ENCODE results near the gene OR10J5.
"Not testable (repeated sequence)": the region's sequence is repeated elsewhere in the genome, so short reads cannot be mapped to it uniquely, and the experiment has no call there.

OR10J5 gene, protein sequence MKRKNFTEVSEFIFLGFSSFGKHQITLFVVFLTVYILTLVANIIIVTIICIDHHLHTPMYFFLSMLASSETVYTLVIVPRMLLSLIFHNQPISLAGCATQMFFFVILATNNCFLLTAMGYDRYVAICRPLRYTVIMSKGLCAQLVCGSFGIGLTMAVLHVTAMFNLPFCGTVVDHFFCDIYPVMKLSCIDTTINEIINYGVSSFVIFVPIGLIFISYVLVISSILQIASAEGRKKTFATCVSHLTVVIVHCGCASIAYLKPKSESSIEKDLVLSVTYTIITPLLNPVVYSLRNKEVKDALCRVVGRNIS

DNA sequence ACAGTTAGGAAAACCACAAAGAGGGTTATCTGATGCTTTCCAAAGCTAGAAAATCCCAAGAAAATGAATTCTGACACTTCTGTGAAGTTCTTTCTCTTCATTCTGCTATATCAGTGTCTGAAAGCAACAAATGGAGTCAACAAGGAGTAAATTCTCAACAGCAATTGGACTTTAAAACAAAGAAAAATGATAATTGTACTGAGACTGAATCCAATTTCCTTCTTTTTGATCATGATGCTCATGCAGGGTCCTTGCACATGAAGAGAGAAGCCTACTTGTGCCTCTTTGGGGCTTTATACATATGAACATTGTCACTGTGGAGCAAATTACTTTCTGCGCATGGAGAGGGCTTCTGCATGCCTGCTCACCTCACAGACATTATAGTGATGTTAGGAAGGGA, at the start of gene OR10J5:
OR10J5 (minus strand) TSS at position 101 of the 400 bp plus-strand sequence; CDS start at position 101, 0 bp downstream.
- DNase-seq: no peak

- no peak for DNase-seq
Observed at GRCh38 chr1:159584536-159584935, 48.7 kb upstream of the OR10J5 start.

DNA sequence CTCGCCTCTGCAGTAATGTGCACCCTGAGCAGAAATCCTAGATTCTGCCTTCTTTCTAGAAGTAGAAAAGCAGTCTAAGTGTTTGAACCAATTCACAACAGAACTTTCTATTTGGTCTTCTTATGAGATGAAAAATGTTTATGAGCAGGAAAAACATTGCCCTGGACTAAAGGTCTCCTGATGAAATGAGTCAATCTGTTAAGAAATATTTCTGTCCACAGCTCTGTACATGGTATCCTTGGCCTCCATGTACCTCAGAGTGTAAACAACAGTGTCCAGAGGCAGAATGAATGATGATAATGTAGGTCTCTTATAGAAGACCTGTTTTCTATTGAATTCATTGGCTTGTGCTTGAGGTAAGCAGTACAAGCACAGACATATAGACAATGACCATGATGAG, 45.6 kb upstream of the OR10J5 start:
- DNase-seq: no peak

GRCh38 chr1:159580340-159580739, 44.5 kb upstream of the OR10J5 start:
- DNase-seq: no peak

- no peak for DNase-seq
Observed at GRCh38 chr1:159577446-159577845, 41.6 kb upstream of the OR10J5 start.

- no peak for DNase-seq
Observed at GRCh38 chr1:159562680-159563079, 26.9 kb upstream of the OR10J5 start.

DNA sequence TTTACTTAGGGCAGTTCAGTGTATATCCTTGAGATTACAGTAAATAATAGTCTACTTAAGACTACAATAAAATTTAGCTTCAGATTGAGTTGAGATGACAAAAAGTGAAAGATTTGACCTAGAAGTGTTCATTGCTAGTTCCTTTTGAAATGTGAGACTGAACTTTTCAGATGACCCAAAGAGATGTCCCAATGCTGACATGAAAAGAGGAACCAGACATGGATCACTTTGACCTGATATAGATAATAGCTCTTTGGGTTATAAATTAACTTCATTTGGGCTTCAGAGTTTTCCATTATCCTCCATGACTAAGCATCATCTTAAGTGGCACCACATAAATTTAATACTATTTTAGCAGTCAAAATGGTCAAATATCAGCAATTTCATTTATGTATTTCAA, 25.7 kb upstream of the OR10J5 start:
- no peak for DNase-seq

DNA sequence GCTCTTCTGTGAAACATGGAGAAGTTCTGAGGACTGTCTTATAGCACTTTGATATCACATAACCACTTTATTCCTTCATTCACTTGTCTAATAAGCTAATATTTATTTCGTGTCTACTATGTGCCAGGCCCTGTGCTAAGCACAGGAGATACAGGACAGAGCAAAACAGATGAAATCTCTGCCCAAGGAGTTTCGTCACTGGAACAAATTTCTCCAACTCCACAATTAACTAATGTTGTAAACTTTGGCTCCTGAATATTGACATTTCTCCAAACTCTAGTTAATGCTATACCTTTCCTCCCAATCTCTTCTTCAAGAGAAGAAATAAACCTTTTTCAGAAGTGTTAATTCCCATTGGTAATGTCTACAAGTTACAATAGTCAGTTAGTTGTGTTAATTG, 24.8 kb upstream of the OR10J5 start:
- no peak for DNase-seq

DNA sequence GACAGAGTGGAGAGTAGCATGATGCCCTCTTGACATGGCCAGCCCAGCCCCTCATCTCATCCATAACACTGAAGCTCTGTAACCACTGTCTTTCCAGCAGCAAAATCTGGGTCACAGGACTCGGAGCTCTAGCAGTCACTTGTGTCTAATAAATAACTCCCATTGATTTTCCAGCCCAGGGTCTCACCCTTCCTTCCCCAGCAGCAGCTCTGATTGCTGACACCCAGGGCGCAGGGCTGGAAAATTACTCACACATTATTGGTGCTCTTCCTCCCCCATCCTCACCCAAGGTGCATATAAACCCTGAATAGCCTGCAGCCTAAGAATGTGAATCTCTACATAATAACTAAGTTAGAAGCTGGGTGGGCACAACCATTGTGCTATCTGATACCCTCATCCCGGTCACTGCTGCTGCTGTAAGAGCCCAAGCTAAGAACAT, 21.1 kb upstream of the OR10J5 start:
- no peak for DNase-seq

- no peak for DNase-seq
Observed at GRCh38 chr1:159554696-159555095, 18.9 kb upstream of the OR10J5 start.

DNA sequence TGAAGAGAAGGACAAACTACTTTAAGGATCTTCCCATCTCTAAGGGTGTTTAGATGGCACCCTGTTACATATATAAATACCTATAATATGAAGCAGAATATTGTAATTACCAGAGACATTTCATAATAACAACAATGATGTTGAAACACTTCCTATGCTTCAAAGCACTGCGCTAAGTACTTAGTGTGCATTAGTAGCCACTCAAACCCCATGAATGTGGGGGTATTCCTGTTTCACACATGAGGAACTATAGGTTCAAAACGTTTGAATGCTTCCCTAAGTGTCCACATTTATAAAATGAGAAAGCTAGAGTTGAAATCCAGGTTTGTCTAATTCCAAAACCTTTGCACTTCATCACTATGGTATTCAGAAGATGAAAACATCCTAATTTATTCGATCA, 18.5 kb upstream of the OR10J5 start:
- no peak for DNase-seq

GRCh38 chr1:159548126-159548525, 12.3 kb upstream of the OR10J5 start:
- no peak for DNase-seq

DNA sequence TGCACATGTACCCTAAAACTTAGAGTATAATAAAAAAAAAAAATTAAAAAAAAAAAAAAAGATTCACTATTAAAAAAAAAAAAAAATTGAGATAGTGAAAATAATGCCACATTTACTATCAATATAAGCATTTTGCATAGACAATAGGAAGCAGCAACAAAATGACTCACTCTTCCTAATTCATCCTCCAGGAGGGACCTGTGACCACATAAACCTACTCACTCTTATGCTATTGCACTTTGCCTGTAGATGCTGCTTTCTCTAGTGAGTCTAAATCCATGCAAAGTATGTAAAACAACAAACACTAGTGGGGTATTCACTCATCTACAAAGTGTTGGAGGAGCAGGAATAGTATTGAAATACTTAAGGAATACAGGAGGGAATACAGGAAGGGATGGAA, 2.9 kb downstream of the OR10J5 start:
- no peak for DNase-seq

DNA sequence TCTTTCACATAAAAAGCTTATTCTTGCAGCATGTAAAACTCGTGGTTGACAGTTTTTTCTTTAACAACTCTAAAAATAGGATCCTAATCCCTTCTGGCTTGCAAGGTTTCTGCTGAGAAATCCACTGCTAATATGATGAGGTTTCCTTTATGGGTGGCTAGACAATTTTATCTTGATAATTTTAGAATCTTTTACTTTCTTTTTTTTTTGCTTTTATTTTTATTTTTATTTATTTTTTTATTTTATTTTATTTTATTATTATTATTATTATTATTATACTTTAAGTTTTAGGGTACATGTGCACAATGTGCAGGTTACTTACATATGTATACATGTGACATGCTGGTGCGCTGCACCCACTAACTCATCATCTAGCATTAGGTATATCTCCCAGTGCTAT, 11.0 kb downstream of the OR10J5 start:
- not testable (repeated sequence) for DNase-seq

DNA sequence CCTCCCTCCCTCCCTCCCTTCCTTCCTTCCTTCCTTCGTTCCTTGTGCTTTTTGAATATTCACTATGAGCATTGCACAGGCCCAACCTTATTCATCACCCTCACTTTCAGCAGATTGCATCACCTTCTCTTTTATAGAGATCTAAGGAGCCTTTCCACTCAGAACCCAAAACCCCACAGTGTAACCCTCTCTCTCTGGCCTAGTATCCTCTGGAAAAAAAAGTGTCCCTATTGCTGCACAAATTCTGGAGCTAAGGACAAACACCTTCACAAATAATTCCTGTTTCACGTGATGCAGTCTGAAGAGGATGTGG, 25.6 kb downstream of the OR10J5 start:
- no peak for DNase-seq

- DNase-seq: no peak
Observed at GRCh38 chr1:159509440-159510228, 26.2 kb downstream of the OR10J5 start.

GRCh38 chr1:159508951-159509350, 26.9 kb downstream of the OR10J5 start:
- DNase-seq: no peak

DNA sequence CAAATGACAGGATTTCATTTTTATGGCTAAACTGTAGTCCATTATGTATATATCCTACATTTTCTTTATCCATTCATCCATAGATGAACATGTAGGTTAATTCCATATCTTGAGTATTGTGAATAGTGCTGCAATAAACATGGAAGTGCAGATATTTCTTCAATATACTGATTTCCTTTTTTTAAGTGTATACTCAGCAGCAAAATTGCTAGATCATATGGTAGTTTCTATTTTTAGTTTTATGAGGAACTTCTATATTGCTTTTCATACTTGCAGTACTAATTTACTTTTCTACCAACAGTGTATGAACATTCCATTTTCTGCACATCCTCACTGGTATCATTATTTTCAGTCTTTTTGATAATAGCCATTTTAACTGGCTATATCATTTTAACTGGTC, 30.1 kb downstream of the OR10J5 start:
- DNase-seq: no peak

- no peak for DNase-seq
Observed at GRCh38 chr1:159501082-159501481, 34.7 kb downstream of the OR10J5 start.

GRCh38 chr1:159494513-159495210, 41.1 kb downstream of the OR10J5 start:
- not testable (repeated sequence) for DNase-seq

DNA sequence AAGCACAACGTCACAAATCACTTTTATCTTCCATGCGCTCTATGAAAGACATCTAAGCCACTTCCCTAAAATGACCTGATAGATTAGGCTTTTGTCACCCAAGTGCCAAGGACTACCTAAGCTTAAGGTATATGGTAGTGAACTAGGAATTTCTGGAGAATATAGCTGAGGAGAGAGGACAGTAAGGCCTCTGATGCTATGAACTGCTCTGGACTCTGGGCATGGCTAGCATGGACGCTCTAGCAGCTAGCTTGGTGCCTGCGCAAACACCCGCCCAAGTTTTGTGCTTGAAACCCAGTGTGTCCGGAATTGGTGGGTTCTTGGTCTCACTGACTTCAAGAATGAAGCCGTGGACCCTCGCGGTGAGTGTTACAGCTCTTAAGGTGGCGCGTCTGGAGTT, 42.5 kb downstream of the OR10J5 start:
- DNase-seq: no peak

- DNase-seq: no peak
Observed at GRCh38 chr1:159492575-159493323, 43.1 kb downstream of the OR10J5 start.

Data from activated gamma-delta T cell treated with Interleukin-2 at 50 U/mL for 16 hours (primary cell).